Measurements from ENCODE around the gene TMEM121.
A peak's percentile ranks its signal among the peaks of the same experiment; 100 is the strongest.

The TMEM121 gene

DNA sequence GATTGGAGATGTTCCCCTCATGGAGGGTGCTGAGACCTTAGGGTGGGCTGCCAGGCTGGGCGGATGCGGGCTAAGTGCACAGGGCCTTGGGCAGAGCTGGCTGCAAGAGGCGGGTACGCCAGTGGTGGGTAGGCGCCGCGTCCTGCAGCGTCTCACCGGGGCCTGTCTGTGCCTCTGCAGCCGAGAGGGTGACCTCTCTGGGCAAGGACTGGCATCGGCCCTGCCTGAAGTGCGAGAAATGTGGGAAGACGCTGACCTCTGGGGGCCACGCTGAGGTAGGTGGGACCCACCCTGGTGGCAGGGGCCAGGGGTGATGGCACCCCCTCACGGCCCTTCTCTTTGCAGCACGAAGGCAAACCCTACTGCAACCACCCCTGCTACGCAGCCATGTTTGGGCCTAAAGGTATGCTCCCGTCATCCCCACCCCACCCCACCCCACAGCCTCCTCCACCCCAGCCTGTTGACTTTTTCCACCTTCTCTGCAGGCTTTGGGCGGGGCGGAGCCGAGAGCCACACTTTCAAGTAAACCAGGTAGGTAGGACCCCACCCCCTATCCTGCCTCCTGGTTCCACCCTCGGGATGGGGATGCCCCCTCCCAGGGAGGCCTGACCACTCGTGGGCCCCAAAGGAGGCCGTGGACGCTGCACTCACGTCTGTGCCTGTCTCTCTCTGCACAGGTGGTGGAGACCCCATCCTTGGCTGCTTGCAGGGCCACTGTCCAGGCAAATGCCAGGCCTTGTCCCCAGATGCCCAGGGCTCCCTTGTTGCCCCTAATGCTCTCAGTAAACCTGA lies 38.2 kb upstream of the TMEM121 start:
- H3K4me3 ChIP-seq (replicated peaks; ENCODE audit: low read depth, low read length): no peak overlapping the region
- no peak for DNase-seq (ENCODE audit: extremely low read depth, low read depth)

DNA sequence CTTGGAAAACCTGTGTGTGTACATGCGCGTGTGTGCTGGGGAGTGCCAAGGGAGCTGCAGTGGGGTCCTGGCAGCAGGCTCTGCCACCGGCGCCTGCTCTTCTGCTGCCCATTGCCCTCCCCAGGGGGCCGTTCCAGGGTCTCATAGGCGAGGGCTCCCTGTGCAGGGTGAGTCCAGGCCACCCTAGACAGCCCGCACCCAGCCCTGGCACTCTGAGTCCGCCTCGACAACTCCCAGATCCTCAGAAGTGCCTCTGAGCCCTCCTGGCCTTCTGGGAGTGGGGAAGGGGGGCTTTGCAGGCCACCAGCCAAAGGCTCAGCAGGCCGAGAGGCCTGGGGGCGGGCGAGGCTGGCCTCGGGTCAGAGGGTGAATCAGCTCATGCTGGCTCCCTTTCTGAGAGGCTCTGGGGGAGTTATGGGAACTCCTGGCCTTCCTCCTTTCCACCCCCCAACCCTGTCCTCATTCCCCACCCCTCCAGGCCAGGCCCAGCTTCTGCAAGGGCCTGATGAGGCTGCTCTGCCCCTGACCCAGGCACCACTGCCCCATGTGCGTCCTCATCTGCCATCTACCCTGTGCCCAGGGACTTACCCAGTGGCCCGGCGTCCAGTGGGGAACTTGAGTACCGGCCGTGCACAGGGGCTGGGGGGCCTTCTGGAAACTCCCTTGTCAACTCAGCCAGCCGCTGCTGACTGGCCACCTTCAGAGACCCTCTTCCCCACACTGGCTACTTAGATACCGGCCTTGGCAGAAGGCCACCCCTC lies 37.4 kb upstream of the TMEM121 start:
- no peak for DNase-seq (ENCODE audit: extremely low read depth, low read depth)
- H3K4me3 ChIP-seq (replicated peaks; ENCODE audit: low read depth, low read length): peak overlapping the region; percentile 61
- TF ChIP-seq, protein P1, sequence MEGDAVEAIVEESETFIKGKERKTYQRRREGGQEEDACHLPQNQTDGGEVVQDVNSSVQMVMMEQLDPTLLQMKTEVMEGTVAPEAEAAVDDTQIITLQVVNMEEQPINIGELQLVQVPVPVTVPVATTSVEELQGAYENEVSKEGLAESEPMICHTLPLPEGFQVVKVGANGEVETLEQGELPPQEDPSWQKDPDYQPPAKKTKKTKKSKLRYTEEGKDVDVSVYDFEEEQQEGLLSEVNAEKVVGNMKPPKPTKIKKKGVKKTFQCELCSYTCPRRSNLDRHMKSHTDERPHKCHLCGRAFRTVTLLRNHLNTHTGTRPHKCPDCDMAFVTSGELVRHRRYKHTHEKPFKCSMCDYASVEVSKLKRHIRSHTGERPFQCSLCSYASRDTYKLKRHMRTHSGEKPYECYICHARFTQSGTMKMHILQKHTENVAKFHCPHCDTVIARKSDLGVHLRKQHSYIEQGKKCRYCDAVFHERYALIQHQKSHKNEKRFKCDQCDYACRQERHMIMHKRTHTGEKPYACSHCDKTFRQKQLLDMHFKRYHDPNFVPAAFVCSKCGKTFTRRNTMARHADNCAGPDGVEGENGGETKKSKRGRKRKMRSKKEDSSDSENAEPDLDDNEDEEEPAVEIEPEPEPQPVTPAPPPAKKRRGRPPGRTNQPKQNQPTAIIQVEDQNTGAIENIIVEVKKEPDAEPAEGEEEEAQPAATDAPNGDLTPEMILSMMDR (IDR thresholded peaks at IDR 0.05; ENCODE audit: low read depth, low read length, missing control alignments): no peak

More for the DNA sequence above, 38.2 kb upstream of the TMEM121 start:
- TF ChIP-seq, protein P1 (IDR thresholded peaks at IDR 0.05; ENCODE audit: low read depth, low read length, missing control alignments): no peak

DNA sequence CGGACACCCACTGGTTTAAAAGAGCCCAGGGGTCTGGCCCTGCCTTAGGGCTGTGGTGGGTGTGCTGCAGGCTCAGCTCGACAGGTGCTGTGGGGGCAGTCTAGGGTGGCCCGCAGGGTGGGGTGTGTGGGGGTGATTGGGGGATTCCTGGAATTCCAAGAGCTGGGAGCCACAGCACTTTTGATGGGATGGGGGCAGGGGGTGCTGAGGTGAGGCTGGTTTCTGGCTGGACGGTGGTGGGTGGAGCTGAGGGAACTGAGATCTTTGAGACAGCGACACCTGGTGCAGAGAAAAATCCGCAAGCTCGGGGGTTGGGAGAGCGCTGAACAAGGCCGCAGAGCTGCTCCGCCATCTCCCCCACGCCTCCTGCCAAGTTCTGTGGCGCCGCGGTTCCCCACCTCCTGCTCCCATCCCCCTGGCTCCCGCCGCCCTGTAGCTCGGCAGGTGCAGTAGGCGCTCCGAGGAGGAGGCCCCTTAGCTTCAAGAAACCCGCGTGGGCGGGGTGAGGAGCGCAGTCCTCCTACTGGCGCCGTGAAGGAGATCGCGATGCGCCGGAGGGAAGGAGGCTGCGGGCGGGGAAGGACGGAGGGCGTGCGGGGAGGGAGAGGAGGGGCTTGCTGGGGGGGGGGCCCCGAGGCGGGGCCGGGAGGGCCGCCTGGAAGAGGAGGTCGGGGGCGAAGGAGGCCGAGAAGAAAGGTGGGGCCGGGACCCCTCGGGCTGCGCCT lies 36.7 kb upstream of the TMEM121 start:
- DNase-seq (ENCODE audit: extremely low read depth, low read depth): peak; percentile 72
- TF ChIP-seq, protein P1 (IDR thresholded peaks at IDR 0.05; ENCODE audit: low read depth, low read length, missing control alignments): peak; percentile 60
- peak overlapping the region; percentile 61 for H3K4me3 ChIP-seq (replicated peaks; ENCODE audit: low read depth, low read length)

DNA sequence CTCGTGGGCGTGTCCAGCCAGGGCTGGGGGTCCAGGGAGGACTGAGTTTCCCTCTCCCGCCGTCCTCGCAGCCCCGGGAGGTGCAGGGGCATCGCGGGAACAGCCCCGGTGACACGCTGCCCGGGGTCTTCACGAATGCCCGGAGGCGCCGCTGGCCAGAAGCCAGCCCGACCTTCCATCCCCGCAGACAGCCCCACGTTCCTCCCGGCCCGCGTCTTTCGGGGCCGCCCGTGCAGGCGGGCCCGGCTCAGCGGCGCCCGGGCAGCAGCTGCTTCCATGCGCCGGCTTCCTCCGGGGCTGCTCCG lies 36.2 kb upstream of the TMEM121 start:
- no peak for DNase-seq (ENCODE audit: extremely low read depth, low read depth)

DNA sequence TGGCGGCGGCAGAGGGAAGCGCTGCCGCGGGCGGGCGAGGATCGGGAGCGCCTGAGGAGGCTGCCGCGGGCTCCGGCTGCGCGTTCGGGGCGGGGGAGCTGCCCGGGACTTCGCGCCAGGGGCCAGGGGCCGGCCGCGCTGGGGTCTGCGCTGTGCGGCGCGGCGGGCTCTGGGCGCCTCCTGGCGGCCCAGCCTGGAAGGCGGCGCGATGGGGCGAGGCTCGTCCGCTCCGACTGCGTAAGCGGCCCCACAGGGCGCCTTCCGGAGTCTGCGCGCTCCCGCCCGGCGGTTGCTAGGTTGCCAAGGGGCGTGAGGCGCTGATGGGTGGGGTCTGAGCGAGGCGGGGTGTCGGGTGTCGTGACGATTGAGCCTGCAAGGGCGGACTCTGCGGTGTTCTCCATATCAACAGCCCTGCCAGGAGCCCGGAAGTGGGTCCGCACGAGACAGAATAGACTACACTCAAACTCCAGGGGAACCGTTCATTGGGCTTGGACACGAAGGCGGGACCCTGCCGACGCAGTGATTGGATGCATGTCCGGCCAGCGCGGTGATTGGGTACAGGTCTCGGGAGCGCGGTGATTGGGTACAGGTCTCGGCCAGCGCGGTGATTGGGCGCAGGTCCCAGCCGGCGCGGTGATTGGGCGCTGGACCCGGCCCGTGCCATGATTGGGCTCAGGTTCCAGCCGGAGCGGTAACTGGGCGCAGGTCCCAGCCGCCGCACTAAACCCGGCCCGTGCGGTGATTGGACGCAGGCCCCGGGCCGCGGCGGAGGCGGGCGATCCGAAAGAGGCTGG lies 35.6 kb upstream of the TMEM121 start, which contains the start of gene TEDC1:
TSS of gene TEDC1 (plus strand) at position 675 of the 794 bp plus-strand sequence. CDS start 130 bp downstream, outside the sequence.
- peak within 1 kb of the TSS; percentile 67 for H3K4me3 ChIP-seq (replicated peaks; ENCODE audit: low read depth, low read length)
- TF ChIP-seq, protein P1 (IDR thresholded peaks at IDR 0.05; ENCODE audit: low read depth, low read length, missing control alignments): peak; percentile 65
- peak; percentile 99 for DNase-seq (ENCODE audit: extremely low read depth, low read depth)

More for the DNA sequence above, 36.2 kb upstream of the TMEM121 start:
- TF ChIP-seq, protein P1 (IDR thresholded peaks at IDR 0.05; ENCODE audit: low read depth, low read length, missing control alignments): no peak
- H3K4me3 ChIP-seq (replicated peaks; ENCODE audit: low read depth, low read length): peak overlapping the region; percentile 61

Measured in HFF-Myc (cell line).